MM.1S (cell line): ENCODE results near the gene LTBR.
"Not testable (repeated sequence)": the region's sequence is repeated elsewhere in the genome, so short reads cannot be mapped to it uniquely, and the experiment has no call there.

Experiments used
- DNase-seq: peaks from one replicate; pipeline ENCODE4 v3.0.0-alpha.2; 2015
- H2AFZ ChIP-seq: fragments of 300-600 bp; sonication (generic); 2 replicates; pipeline ENCODE4 v1.6.0; 2016; ENCODE audit warnings: antibody characterized with exemption, low read length
- H3F3A ChIP-seq: fragments of 300-600 bp; sonication (generic); 2 replicates; pipeline ENCODE4 v1.6.1; 2016; ENCODE audit warnings: mild to moderate bottlenecking, antibody characterized with exemption, low read length, moderate library complexity, mixed read lengths; ENCODE audit not compliant: insufficient read depth
- H3K27ac ChIP-seq: fragments of 300-600 bp; sonication (generic); 2 replicates; pipeline ENCODE4 v1.5.1; 2016; ENCODE audit warnings: mild to moderate bottlenecking, low read length
- H3K27me3 ChIP-seq: fragments of 300-600 bp; sonication (generic); replicated peaks from 2 replicates; pipeline ENCODE4 v1.6.0; 2016; ENCODE audit warnings: low read length; ENCODE audit not compliant: insufficient read depth
- H3K36me3 ChIP-seq: fragments of 300-600 bp; sonication (generic); replicated peaks from 2 replicates; pipeline ENCODE4 v1.6.1; 2016; ENCODE audit warnings: mild to moderate bottlenecking, low read length, mixed read lengths; ENCODE audit not compliant: insufficient read depth
- H3K4me1 ChIP-seq: fragments of 300-600 bp; sonication (generic); 2 replicates; pipeline ENCODE4 v1.6.1; 2016; ENCODE audit warnings: low read length, mixed read lengths
- H3K4me2 ChIP-seq: fragments of 300-600 bp; sonication (generic); 2 replicates; pipeline ENCODE4 v1.6.0; 2016; ENCODE audit warnings: low read depth, low read length
- H3K4me3 ChIP-seq: fragments of 300-600 bp; sonication (generic); 2 replicates; pipeline ENCODE4 v1.5.1; 2016; ENCODE audit warnings: low read length, mixed read lengths
- H3K79me2 ChIP-seq: fragments of 300-600 bp; sonication (generic); 2 replicates; pipeline ENCODE4 v1.6.1; 2016; ENCODE audit warnings: mixed run types, low read length, mixed read lengths
- H3K9ac ChIP-seq: fragments of 300-600 bp; sonication (generic); 2 replicates; pipeline ENCODE4 v1.6.1; 2016; ENCODE audit warnings: low read length, mixed read lengths
- H3K9me2 ChIP-seq: fragments of 300-600 bp; sonication (generic); replicated peaks from 2 replicates; pipeline ENCODE4 v1.6.1; 2016; ENCODE audit warnings: mild to moderate bottlenecking, low read length, mixed read lengths; ENCODE audit not compliant: insufficient read depth
- H3K9me3 ChIP-seq: fragments of 300-600 bp; sonication (generic); replicated peaks from 2 replicates; pipeline ENCODE4 v1.6.1; 2016; ENCODE audit warnings: mild to moderate bottlenecking, low read length, mixed read lengths; ENCODE audit not compliant: insufficient read depth
- H4K20me1 ChIP-seq: fragments of 300-600 bp; sonication (generic); 2 replicates; pipeline ENCODE4 v1.6.1; 2016; ENCODE audit warnings: mild to moderate bottlenecking, low read length, moderate library complexity, mixed read lengths; ENCODE audit not compliant: insufficient read depth
- CTCF ChIP-seq: fragments of 300-600 bp; sonication (generic); IDR thresholded peaks from 2 replicates; pipeline ENCODE4 v1.5.1; 2016; ENCODE audit warnings: antibody characterized with exemption, low read length, mixed read lengths
- EZH2 ChIP-seq: fragments of 300-600 bp; sonication (generic); optimal IDR thresholded peaks from 2 replicates; pipeline ENCODE3; 2017; ENCODE audit warnings: low read depth, mild to moderate bottlenecking, antibody characterized with exemption, low read length, mixed read lengths
- EZH2phosphoT487 ChIP-seq: fragments of 300-600 bp; sonication (generic); IDR thresholded peaks from 2 replicates; pipeline ENCODE4 v1.6.1; 2018; ENCODE audit warnings: antibody characterized with exemption, low read length

The LTBR gene

GRCh38 chr12:6337958-6338433 is 46.0 kb upstream of the LTBR start:
- H3F3A ChIP-seq, result peaks cover 26% of the 10 kb centered on the region
- no peaks in the 10 kb centered on the region for H3K9me3 ChIP-seq
- no peaks in the 10 kb centered on the region for H4K20me1 ChIP-seq
- peak overlapping the region; percentile 82; the same call in 1 of the 2 replicates for H3K27ac ChIP-seq
- DNase-seq, result no peak
- H3K79me2 ChIP-seq, result peaks cover 98% of the 10 kb centered on the region
- H2AFZ ChIP-seq, result no peak overlapping the region
- H3K4me2 ChIP-seq, result no peak overlapping the region
- H3K27me3 ChIP-seq, result no peaks in the 10 kb centered on the region
- H3K4me3 ChIP-seq, result no peak overlapping the region
- no peaks in the 10 kb centered on the region for H3K9me2 ChIP-seq
- H3K9ac ChIP-seq, result no peak overlapping the region
- H3K36me3 ChIP-seq, result no peaks in the 10 kb centered on the region
- TF ChIP-seq EZH2phosphoT487 (no peak), EZH2 (no peak), CTCF (no peak)
- peaks cover 44% of the 10 kb centered on the region for H3K4me1 ChIP-seq

GRCh38 chr12:6338536-6338935 is 45.4 kb upstream of the LTBR start:
- H3K27me3 ChIP-seq, H3K9me2 ChIP-seq, H3K27ac ChIP-seq, DNase-seq, H3K36me3 ChIP-seq, H3K9ac ChIP-seq, H3K4me3 ChIP-seq, H4K20me1 ChIP-seq, H3K9me3 ChIP-seq, H2AFZ ChIP-seq: not testable (repeated sequence)
- peaks cover 93% of the 10 kb centered on the region for H3K79me2 ChIP-seq
- H3K4me1 ChIP-seq, result peaks cover 49% of the 10 kb centered on the region
- 0 out of 2 replicates have a peak overlapping the region, but pooled peaks have one; percentile 88 for H3K4me2 ChIP-seq
- H3F3A ChIP-seq, result peaks cover 26% of the 10 kb centered on the region

GRCh38 chr12:6338955-6339354 is 45.0 kb upstream of the LTBR start:
- Histone ChIP-seq H3K9me2 (no peaks in the 10 kb centered on the region), H2AFZ (no peak overlapping the region), H4K20me1 (no peaks in the 10 kb centered on the region), H3K36me3 (no peaks in the 10 kb centered on the region), H3K9me3 (no peaks in the 10 kb centered on the region), H3K27me3 (no peaks in the 10 kb centered on the region), H3K79me2 (peaks cover 89% of the 10 kb centered on the region), H3K4me3 (no peak overlapping the region), H3F3A (peaks cover 26% of the 10 kb centered on the region), H3K4me2 (peak overlapping the region; percentile 88; the same call in 1 of the 2 replicates), H3K4me1 (peaks cover 53% of the 10 kb centered on the region), H3K27ac (no peak overlapping the region), H3K9ac (no peak overlapping the region; the same call in 1 of the 2 replicates)
- no peak for DNase-seq
- TF ChIP-seq CTCF, result no peak
- no peak for TF ChIP-seq EZH2
- TF ChIP-seq EZH2phosphoT487, result no peak

GRCh38 chr12:6340032-6340638 is 43.8 kb upstream of the LTBR start:
- H3K79me2 ChIP-seq, result peaks cover 77% of the 10 kb centered on the region
- no peak overlapping the region for H2AFZ ChIP-seq
- TF ChIP-seq CTCF, result no peak
- TF ChIP-seq EZH2phosphoT487, result no peak
- TF ChIP-seq EZH2, result no peak
- H3K9ac ChIP-seq, result peak overlapping the region; percentile 92
- peak overlapping the region; percentile 49; the same call in 1 of the 2 replicates for H3K27ac ChIP-seq
- no peaks in the 10 kb centered on the region for H3K9me2 ChIP-seq
- no peak for DNase-seq
- peak overlapping the region; percentile 88 for H3K4me2 ChIP-seq
- peak overlapping the region; percentile 90 for H3K4me3 ChIP-seq
- no peaks in the 10 kb centered on the region for H3K36me3 ChIP-seq
- H4K20me1 ChIP-seq, result no peaks in the 10 kb centered on the region
- peaks cover 26% of the 10 kb centered on the region for H3F3A ChIP-seq
- H3K27me3 ChIP-seq, result no peaks in the 10 kb centered on the region
- H3K9me3 ChIP-seq, result no peaks in the 10 kb centered on the region
- H3K4me1 ChIP-seq, result peaks cover 50% of the 10 kb centered on the region
